ENCODE results near the gene WWOX.

WWOX gene

DNA sequence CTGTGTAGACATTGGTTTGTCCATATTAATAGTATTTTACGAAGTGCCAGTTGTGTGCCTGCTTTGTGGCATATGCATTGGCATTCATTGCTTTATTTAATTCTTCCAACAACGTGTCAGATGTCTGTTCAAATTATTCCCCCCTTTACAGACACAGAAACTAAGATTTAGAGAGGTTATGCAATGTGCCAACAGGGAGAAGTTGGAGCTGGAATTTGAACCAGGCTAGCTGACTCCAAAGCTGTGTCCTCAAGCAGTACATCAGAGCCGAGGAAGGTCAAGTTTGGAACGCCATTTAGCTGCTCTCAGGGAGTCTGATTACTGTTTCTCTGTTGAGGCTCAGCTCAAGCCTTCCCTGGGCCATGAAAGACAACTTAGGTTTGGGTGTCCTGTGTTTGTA, 232.3 kb downstream of the WWOX start:
- H3K36me3 Mint-ChIP-seq (ENCODE audit: low read depth), result no peaks in the 10 kb centered on the region
- no peak overlapping the region for H3K4me3 Mint-ChIP-seq
- no peaks in the 10 kb centered on the region for H3K9me3 Mint-ChIP-seq
- H3K27ac Mint-ChIP-seq, result no peak overlapping the region
- H3K27me3 Mint-ChIP-seq, result no peaks in the 10 kb centered on the region
- no peaks in the 10 kb centered on the region for H3K4me1 Mint-ChIP-seq (ENCODE audit: low read depth)
- no peak for DNase-seq

GRCh38 chr16:78333808-78334207, 234.4 kb downstream of the WWOX start:
- Mint-ChIP-seq H3K9me3 (no peaks in the 10 kb centered on the region), H3K27me3 (no peaks in the 10 kb centered on the region), H3K4me1 (ENCODE audit: low read depth) (no peaks in the 10 kb centered on the region), H3K4me3 (no peak overlapping the region), H3K27ac (no peak overlapping the region), H3K36me3 (ENCODE audit: low read depth) (no peaks in the 10 kb centered on the region)
- DNase-seq, result no peak

DNA sequence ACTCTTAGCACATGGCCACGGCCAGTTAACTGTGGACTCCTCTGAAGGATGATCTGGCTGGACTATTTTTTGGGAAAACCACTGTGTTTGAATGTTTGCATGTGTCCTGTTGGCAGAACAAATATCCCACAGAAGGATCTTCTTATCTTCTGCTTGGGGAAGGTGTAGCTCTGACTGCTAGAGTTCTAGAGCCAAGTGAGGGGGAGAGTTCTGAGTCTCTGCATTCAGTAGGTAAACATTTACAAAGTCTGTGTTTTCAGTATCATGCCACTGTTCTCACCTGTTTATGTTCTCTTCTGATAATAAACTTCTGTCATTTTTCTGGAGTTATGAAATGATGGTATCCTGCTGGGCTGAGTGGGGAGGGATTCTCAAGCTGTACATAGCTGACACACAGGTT, 241.1 kb downstream of the WWOX start:
- Mint-ChIP-seq H3K27ac (no peak overlapping the region), H3K4me3 (no peak overlapping the region), H3K4me1 (ENCODE audit: low read depth) (no peaks in the 10 kb centered on the region), H3K36me3 (ENCODE audit: low read depth) (peaks cover 2% of the 10 kb centered on the region), H3K9me3 (no peaks in the 10 kb centered on the region), H3K27me3 (no peaks in the 10 kb centered on the region)
- no peak for DNase-seq

DNA sequence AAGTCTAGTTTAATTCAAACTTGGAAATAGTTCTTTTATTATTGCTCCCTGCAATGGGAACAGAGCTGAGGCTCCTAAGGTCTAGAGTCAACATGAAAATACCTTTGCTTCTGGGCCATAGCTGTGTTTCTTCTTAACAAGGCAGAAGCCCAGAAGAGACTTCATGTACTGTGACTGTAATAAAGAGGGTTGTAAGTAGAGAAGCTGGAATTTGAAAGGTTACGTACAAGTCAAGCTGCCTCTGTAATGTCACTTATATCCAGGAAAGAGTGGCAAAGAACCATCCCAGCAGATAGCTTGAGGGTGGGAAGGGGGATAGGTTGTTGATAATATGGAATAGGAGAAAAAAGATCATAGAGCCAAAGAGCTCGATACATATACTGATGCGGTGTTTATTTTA, 248.6 kb downstream of the WWOX start:
- Mint-ChIP-seq H3K9me3 (no peaks in the 10 kb centered on the region), H3K4me3 (no peak overlapping the region), H3K36me3 (ENCODE audit: low read depth) (no peaks in the 10 kb centered on the region), H3K27me3 (no peaks in the 10 kb centered on the region), H3K4me1 (ENCODE audit: low read depth) (no peaks in the 10 kb centered on the region), H3K27ac (no peak overlapping the region)
- no peak for DNase-seq

DNA sequence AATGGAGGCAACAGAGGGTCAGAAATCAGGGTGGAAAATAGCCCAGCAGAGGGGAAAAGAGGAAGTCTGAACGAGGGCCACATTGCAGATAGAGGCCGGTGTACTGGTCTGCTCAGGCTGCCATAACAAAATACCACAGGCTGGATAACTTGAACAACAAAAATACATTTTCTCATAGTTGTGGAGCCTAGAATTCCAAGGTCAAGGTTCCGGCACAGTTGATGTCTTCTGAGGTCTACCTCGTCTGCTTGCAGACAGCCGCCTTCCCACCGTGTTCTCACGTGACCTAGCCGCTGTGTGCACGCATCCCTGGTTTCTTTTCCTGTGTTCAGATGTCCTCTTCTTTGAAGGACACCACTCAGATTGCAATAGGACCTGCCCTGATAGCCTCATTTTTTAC, 249.4 kb downstream of the WWOX start:
- no peak overlapping the region for H3K4me3 Mint-ChIP-seq
- H3K36me3 Mint-ChIP-seq (ENCODE audit: low read depth), result no peaks in the 10 kb centered on the region
- H3K9me3 Mint-ChIP-seq, result no peaks in the 10 kb centered on the region
- H3K4me1 Mint-ChIP-seq (ENCODE audit: low read depth), result no peaks in the 10 kb centered on the region
- no peak overlapping the region for H3K27ac Mint-ChIP-seq
- H3K27me3 Mint-ChIP-seq, result no peaks in the 10 kb centered on the region
- DNase-seq, result no peak

DNA sequence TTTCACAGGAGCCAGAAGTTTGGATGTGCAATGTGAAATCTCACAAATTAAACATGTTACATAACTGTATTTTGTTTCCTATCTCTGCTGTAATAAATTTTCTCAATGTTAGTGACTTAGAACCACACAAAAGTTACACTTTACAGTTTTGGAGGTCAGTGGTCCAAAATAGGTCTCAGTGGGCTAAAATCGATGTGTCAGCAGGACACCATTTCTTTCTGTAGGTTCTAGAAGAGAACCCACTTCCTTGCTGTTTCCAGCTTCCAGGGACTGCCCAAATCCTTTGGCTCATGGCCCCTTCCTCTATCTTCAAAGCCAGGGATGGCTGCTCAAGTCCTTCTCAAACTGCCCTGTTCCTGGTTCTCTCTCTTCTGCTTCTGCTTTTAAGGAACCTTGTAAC, 252.7 kb downstream of the WWOX start:
- Mint-ChIP-seq H3K4me1 (ENCODE audit: low read depth) (no peaks in the 10 kb centered on the region), H3K36me3 (ENCODE audit: low read depth) (no peaks in the 10 kb centered on the region), H3K9me3 (no peaks in the 10 kb centered on the region), H3K27me3 (no peaks in the 10 kb centered on the region), H3K27ac (no peak overlapping the region), H3K4me3 (no peak overlapping the region)
- no peak for DNase-seq

DNA sequence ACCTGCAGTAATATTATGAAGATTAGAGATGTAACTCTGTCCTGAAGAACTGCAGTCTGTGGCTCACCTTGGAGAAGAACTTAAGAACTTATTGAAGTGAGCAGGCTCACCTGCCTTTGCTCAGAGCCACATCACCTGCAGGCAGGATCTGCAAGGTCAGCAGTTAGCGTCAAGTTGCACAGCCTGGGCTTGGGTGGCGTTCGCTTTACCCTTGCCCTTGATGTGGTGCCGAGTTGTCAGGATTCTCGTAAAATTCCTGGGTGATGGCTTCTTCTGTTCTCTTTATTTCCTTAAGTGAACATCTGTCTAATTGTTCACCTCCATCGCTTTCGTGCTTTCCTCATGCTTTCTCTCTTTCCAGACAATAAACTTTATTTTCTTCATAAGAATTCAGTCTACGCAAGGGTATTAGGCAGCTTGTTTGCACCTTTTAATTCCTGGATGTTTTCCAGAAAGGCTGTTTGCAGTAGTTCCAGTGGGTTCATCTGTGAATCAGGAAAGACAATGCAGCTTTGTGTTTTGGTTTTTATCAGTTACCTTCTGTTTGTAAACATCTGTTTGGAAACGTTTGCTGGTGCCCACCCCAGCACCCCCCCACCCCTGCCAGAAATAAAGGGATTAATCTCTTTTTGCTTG, 254.3 kb downstream of the WWOX start:
- Mint-ChIP-seq H3K9me3 (no peaks in the 10 kb centered on the region), H3K36me3 (ENCODE audit: low read depth) (no peaks in the 10 kb centered on the region), H3K27ac (no peak overlapping the region), H3K4me3 (no peak overlapping the region), H3K4me1 (ENCODE audit: low read depth) (no peaks in the 10 kb centered on the region), H3K27me3 (no peaks in the 10 kb centered on the region)
- no peak for DNase-seq

DNA sequence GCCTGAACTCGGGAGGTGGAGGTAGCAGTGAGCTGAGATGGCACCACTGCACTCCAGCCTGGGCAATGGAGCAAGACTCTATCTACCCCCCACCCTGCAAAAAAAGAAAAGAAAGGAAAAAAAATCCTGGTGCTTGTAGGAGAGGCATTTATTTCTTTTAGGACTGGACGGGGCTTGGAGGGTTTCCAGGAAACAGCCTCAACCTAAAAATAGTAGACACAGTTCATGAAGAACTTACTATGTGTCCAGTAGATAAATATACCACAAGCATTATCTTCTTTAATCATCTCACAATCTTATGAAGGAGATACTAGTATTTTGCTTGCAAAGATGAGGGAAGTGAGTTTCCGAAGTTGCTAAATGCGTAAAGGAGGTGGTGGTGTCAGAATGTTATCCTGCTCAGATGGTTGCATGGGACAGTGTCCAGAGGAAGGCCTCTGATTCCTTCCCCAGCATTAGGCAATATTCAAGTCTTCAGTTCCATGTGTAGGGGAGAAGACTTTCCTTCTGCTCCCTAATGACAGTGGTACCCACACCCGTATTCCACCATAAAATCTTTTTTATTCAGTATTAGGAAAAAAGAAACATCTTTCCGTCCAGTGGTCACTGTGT, 263.2 kb downstream of the WWOX start:
- no peak overlapping the region for H3K27ac Mint-ChIP-seq
- no peak for DNase-seq
- H3K9me3 Mint-ChIP-seq, result no peaks in the 10 kb centered on the region
- no peaks in the 10 kb centered on the region for H3K36me3 Mint-ChIP-seq (ENCODE audit: low read depth)
- no peaks in the 10 kb centered on the region for H3K4me1 Mint-ChIP-seq (ENCODE audit: low read depth)
- no peaks in the 10 kb centered on the region for H3K27me3 Mint-ChIP-seq
- H3K4me3 Mint-ChIP-seq, result no peak overlapping the region

DNA sequence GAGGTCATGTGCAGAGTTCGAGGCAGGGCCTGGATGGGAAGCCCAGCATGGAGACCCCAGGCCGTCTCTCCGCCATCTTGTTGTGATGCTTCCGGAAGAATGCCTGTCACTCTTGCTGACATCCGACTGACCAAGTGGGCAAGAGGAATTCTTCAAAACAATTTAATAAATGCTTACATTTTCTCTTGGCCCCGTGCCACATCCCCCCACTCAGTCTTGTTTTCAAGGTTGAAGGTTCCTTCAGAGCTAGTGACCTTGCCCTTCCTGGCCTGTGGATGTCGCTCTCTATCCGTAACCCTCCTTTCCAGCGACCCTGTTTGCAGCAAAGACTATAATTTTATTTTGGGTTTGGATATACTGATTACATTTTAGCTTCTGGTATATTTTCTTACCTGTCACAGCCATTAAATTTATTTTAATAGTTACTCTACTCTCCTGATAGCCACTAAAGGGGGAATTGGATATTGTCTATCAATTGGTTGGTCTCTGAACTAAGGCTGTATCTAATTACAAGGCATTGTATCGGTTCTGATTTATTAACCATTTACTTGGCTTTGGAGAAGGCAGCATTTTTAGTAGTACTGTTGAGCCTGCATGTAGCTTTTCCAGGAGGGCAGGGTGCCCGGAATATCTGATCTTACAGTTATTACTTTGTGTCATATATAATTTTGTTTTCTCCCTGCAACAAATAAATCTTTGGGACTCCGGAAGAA, 264.5 kb downstream of the WWOX start:
- Mint-ChIP-seq H3K36me3 (ENCODE audit: low read depth) (no peaks in the 10 kb centered on the region), H3K9me3 (no peaks in the 10 kb centered on the region), H3K27ac (no peak overlapping the region), H3K4me1 (ENCODE audit: low read depth) (no peaks in the 10 kb centered on the region), H3K27me3 (no peaks in the 10 kb centered on the region), H3K4me3 (no peak overlapping the region)
- DNase-seq, result no peak

DNA sequence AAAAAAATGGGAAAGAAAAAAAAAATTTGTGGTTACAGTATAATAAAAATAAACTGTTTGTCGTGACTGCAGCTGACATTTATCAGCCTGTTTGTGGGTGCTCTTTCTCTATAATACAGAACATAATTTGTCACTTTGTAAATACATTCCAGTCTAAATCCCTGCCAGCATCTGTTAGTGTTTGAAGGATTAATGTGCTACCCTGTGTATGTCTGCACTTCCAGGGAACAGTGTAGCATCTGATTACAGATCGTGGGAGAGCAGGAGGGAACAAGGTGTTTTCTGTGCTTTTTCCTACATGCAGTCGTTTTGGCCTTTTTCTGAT, 265.1 kb downstream of the WWOX start:
- Mint-ChIP-seq H3K36me3 (ENCODE audit: low read depth) (peaks cover 4% of the 10 kb centered on the region), H3K27me3 (no peaks in the 10 kb centered on the region), H3K4me1 (ENCODE audit: low read depth) (no peaks in the 10 kb centered on the region), H3K4me3 (no peak overlapping the region), H3K27ac (no peak overlapping the region), H3K9me3 (no peaks in the 10 kb centered on the region)
- no peak for DNase-seq

DNA sequence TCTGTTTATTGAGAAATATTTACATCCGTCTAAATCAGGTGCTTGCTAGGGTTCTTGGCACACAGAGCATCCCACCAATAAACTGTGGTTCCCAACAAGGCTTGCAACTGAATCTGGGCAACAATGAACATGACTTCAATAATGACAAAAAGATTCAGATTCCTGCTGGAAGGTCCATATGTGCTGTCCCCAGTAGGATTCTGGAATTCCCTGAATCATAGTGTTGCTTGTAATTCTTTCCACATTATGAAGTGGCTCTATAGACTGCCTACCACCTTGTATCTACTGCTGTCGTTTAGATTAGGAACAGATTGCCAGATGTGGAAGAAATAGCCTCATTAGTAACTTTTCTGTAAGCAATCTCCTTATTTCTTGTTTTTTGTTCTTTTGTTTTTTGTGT, 265.9 kb downstream of the WWOX start:
- Mint-ChIP-seq H3K27ac (no peak overlapping the region), H3K9me3 (peaks cover 2% of the 10 kb centered on the region), H3K27me3 (no peaks in the 10 kb centered on the region), H3K4me1 (ENCODE audit: low read depth) (no peaks in the 10 kb centered on the region), H3K4me3 (no peak overlapping the region), H3K36me3 (ENCODE audit: low read depth) (peaks cover 7% of the 10 kb centered on the region)
- no peak for DNase-seq

GRCh38 chr16:78368121-78369102, 269.0 kb downstream of the WWOX start:
- H3K9me3 Mint-ChIP-seq, result peaks cover 8% of the 10 kb centered on the region
- H3K27me3 Mint-ChIP-seq, result no peaks in the 10 kb centered on the region
- H3K36me3 Mint-ChIP-seq (ENCODE audit: low read depth), result peaks cover 7% of the 10 kb centered on the region
- no peak overlapping the region for H3K27ac Mint-ChIP-seq
- no peak overlapping the region for H3K4me3 Mint-ChIP-seq
- no peaks in the 10 kb centered on the region for H3K4me1 Mint-ChIP-seq (ENCODE audit: low read depth)
- no peak for DNase-seq

GRCh38 chr16:78372277-78372676, 272.8 kb downstream of the WWOX start:
- no peak for DNase-seq
- peaks cover 7% of the 10 kb centered on the region for H3K36me3 Mint-ChIP-seq (ENCODE audit: low read depth)
- no peaks in the 10 kb centered on the region for H3K27me3 Mint-ChIP-seq
- H3K27ac Mint-ChIP-seq, result no peak overlapping the region
- peaks cover 8% of the 10 kb centered on the region for H3K9me3 Mint-ChIP-seq
- H3K4me1 Mint-ChIP-seq (ENCODE audit: low read depth), result no peaks in the 10 kb centered on the region
- H3K4me3 Mint-ChIP-seq, result no peak overlapping the region

- Mint-ChIP-seq H3K27ac (no peak overlapping the region), H3K4me3 (no peak overlapping the region), H3K9me3 (peaks cover 7% of the 10 kb centered on the region), H3K27me3 (no peaks in the 10 kb centered on the region), H3K4me1 (ENCODE audit: low read depth) (no peaks in the 10 kb centered on the region), H3K36me3 (ENCODE audit: low read depth) (peaks cover 1% of the 10 kb centered on the region)
- DNase-seq, result no peak
Observed at GRCh38 chr16:78375055-78375679, 275.7 kb downstream of the WWOX start.
